Kidney (tissue), 14 donors: ENCODE data around the gene CLDN22. TPM values are rescaled to one million over a fixed set of nuclear protein-coding genes. Genes with fewer than 3 reads are reported as not detected.

ENCODE experiments used
- DNase-seq, 5 donors: peaks; one replicate each; pipeline ENCODE4 v3.0.0-alpha.2; 2013 to 2020
- FAIRE-seq: peaks from 2 replicates; lab custom pipeline; 2012; peaks lifted over from hg19 to GRCh38; lab: Jason Lieb, UNC
- H3K27ac ChIP-seq, 2 donors: one replicate each; pipeline ENCODE4 v1.7.0; 2013; ENCODE audit warnings: low read depth in 2 of 2, low read length in 2 of 2, inconsistent platforms in 1 of 2
- H3K27me3 ChIP-seq: one replicate; pipeline ENCODE4 v1.7.1; 2013; ENCODE audit warnings: low read length, inconsistent platforms; ENCODE audit not compliant: control insufficient read depth, insufficient read depth
- H3K36me3 ChIP-seq, 3 donors: one replicate each; pipeline versions ENCODE4 v1.7.0 to v1.7.1; 2013; ENCODE audit warnings: low read length in 3 of 3, control low read depth in 1 of 3, inconsistent platforms in 1 of 3; ENCODE audit not compliant: insufficient read depth in 3 of 3, control insufficient read depth in 2 of 3
- H3K4me1 ChIP-seq, 3 donors: one replicate each; pipeline versions ENCODE4 v1.7.0 to v1.7.1; 2013; ENCODE audit warnings: low read length in 3 of 3, inconsistent platforms in 1 of 3, low read depth in 1 of 3; ENCODE audit not compliant: control insufficient read depth in 2 of 3, insufficient read depth in 2 of 3
- H3K4me3 ChIP-seq, 3 donors: one replicate each; pipeline versions ENCODE4 v1.7.0 to v1.8.1; 2013; ENCODE audit warnings: low read length in 3 of 3, control low read depth in 1 of 3, inconsistent platforms in 1 of 3
- H3K9ac ChIP-seq, 3 donors: one replicate each; pipeline versions ENCODE4 v1.7.0 to v1.7.1; 2013; ENCODE audit warnings: low read length in 3 of 3, control low read depth in 1 of 3, inconsistent platforms in 1 of 3
- H3K9me3 ChIP-seq, 3 donors: one replicate each; pipeline versions ENCODE4 v1.7.0 to v1.7.1; 2013; ENCODE audit warnings: low read length in 3 of 3, control low read depth in 1 of 3, inconsistent platforms in 1 of 3; ENCODE audit not compliant: control insufficient read depth in 2 of 3, insufficient read depth in 1 of 3
- CTCF ChIP-seq: IDR thresholded peaks from 3 replicates; pipeline ENCODE4 v1.5.1; 2012; ENCODE audit warnings: mild to moderate bottlenecking, moderate library complexity, borderline replicate concordance; ENCODE audit not compliant: insufficient read depth; ENCODE audit errors: extremely low read depth
- intact Hi-C: fragments of 100-400 bp; cut with DNase I; formaldehyde crosslinking; loops from one replicate; pipeline ENCODE4 v1.11.1; 2022
- polyA plus RNA-seq: library from polyadenylated mRNA; stranded (reverse); fragments of 350-450 nt; fragmentation: Illumina TruSeq; extraction: RNeasy Lipid Tissue Mini Kit (QIAGEN cat#74804); gene quantifications from one replicate; pipeline ENCODE4 v1.2.3, GENCODE V29; 2014; ENCODE audit warnings: low read depth, low replicate concordance; ENCODE audit not compliant: insufficient read depth
- total RNA-seq: library from RNA; stranded (reverse); fragmentation: NEBNext Ultra II Directional; extraction: Animal tissue kit (Norgen Biotek cat#: 25700); gene quantifications from one replicate; pipeline ENCODE4 v1.2.1, GENCODE V29; 2021
- donor health status: control.
- donor health status: control.
- donor health status: control.
- donor health status: control.
- donor health status: control.
- donor health status: DM: yes; HTN: yes; CAD: no.
- donor health status: Normal renal cell carcinoma (clear cell type).

CLDN22 gene
- total and polyA plus RNA-seq, 2 donors from 2014 or later: 0.39 TPM; not detected in 1

GRCh38 chr4:183360161-183360919 is 40.3 kb upstream of the CLDN22 start:
- no peak for DNase-seq
- H3K9ac ChIP-seq: no peak overlapping the region
- H3K9me3 ChIP-seq: no peaks in the 10 kb centered on the region
- intact Hi-C loops: no loop called here
- no peak for TF ChIP-seq CTCF
- H3K36me3 ChIP-seq: no peaks in the 10 kb centered on the region
- H3K27ac ChIP-seq: no peak overlapping the region
- H3K27me3 ChIP-seq: no peaks in the 10 kb centered on the region
- no peaks in the 10 kb centered on the region for H3K4me1 ChIP-seq
- no peak for FAIRE-seq
- no peak overlapping the region for H3K4me3 ChIP-seq

GRCh38 chr4:183358215-183358755 is 38.2 kb upstream of the CLDN22 start:
- H3K4me1 ChIP-seq: no peaks in the 10 kb centered on the region
- no peak overlapping the region for H3K4me3 ChIP-seq
- no peaks in the 10 kb centered on the region for H3K36me3 ChIP-seq
- no peaks in the 10 kb centered on the region for H3K27me3 ChIP-seq
- H3K9ac ChIP-seq: no peak overlapping the region
- no peak for FAIRE-seq
- no peak for TF ChIP-seq CTCF
- no peak overlapping the region for H3K27ac ChIP-seq
- H3K9me3 ChIP-seq: no peaks in the 10 kb centered on the region
- intact Hi-C loops: no loop called here
- DNase-seq: no peak

- Histone ChIP-seq H3K4me3 (no peak overlapping the region), H3K4me1 (no peaks in the 10 kb centered on the region), H3K9ac (no peak overlapping the region), H3K9me3 (no peaks in the 10 kb centered on the region), H3K27ac (no peak overlapping the region), H3K36me3 (no peaks in the 10 kb centered on the region), H3K27me3 (no peaks in the 10 kb centered on the region)
- intact Hi-C loops: no loop called here
- no peak for TF ChIP-seq CTCF
- no peak for FAIRE-seq
- DNase-seq: no peak
Observed at GRCh38 chr4:183356931-183357675, 37.0 kb upstream of the CLDN22 start.
